Spinal cord (tissue), 4 donors: Measurements from ENCODE around the gene CTTN. TPM values are rescaled to one million over a fixed set of nuclear protein-coding genes. Genes with fewer than 3 reads are reported as not detected.

Experiments
- polyA plus RNA-seq, 2 donors: library from polyadenylated mRNA; unstranded; fragments of 120-200 nt; gene quantifications; one replicate each; pipeline ENCODE4 v1.2.1, GENCODE V29; 2013; ENCODE audit not compliant: insufficient read length in 2 of 2
- total RNA-seq, 2 donors: library from RNA; depleted of rRNA in 1 of 2; stranded (reverse); fragments of 120-200 nt in 1 of 2; fragments of >200 nt in 1 of 2; gene quantifications; one replicate each; pipeline versions ENCODE4 v1.2.3 to v1.2.4, GENCODE V29; 2013 to 2014

CTTN gene
- total and polyA plus RNA-seq, 4 donors = 103 to 215 (median 144) TPM

Other genes with a start within 250 kb of the CTTN start
- 10 to 100 TPM; 17.2 to 18.7 TPM for gene FADD, start 195.2 kb upstream of the CTTN start, total RNA-seq
- 10 to 100 TPM; 12.1 to 17.2 TPM for gene FADD, start 195.2 kb upstream of the CTTN start, polyA plus RNA-seq
- gene PPFIA1, start 127.8 kb upstream of the CTTN start, total RNA-seq = 10 to 100 TPM; 35.6 to 47.3 TPM
- 10 to 100 TPM; 47.4 to 54.9 TPM for gene PPFIA1, start 127.8 kb upstream of the CTTN start, polyA plus RNA-seq